ENCODE data around the gene SLCO3A1.
"Not testable (repeated sequence)": the region's sequence is repeated elsewhere in the genome, so short reads cannot be mapped to it uniquely, and the experiment has no call there.

The SLCO3A1 gene

GRCh38 chr15:92170897-92171296 is 317.4 kb downstream of the SLCO3A1 start:
- DNase-seq: no peak

- DNase-seq: no peak
Measured at GRCh38 chr15:92178911-92179310, 325.4 kb downstream of the SLCO3A1 start.

- DNase-seq: no peak
Measured at GRCh38 chr15:92184142-92184541, 330.6 kb downstream of the SLCO3A1 start.

- DNase-seq: no peak
Measured at GRCh38 chr15:92184679-92185230, 331.2 kb downstream of the SLCO3A1 start.

GRCh38 chr15:92187975-92188374 is 334.5 kb downstream of the SLCO3A1 start:
- DNase-seq: no peak

GRCh38 chr15:92189166-92189565 is 335.7 kb downstream of the SLCO3A1 start:
- DNase-seq: no peak

GRCh38 chr15:92195241-92195640 is 341.7 kb downstream of the SLCO3A1 start:
- DNase-seq: no peak

- DNase-seq: no peak
Measured at GRCh38 chr15:92196342-92196741, 342.8 kb downstream of the SLCO3A1 start.

- DNase-seq: no peak
Measured at GRCh38 chr15:92197746-92198145, 344.2 kb downstream of the SLCO3A1 start.

- DNase-seq: no peak
Measured at GRCh38 chr15:92200891-92201290, 347.4 kb downstream of the SLCO3A1 start.

GRCh38 chr15:92205255-92205739 is 351.8 kb downstream of the SLCO3A1 start:
- no peak for DNase-seq

GRCh38 chr15:92207601-92208000 is 354.1 kb downstream of the SLCO3A1 start:
- not testable (repeated sequence) for DNase-seq

All from stimulated activated CD4-positive, alpha-beta T cell treated with anti-CD3 and anti-CD28 coated beads, Interleukin-4, amount 100 ng/mL, for 4 hours (primary cell).